ENCODE measurements around the gene NDE1.
A peak's percentile ranks its signal among the peaks of the same experiment; 100 is the strongest.

The NDE1 gene

GRCh38 chr16:15741207-15741871, 91.3 kb downstream of the NDE1 start:
- no peak for DNase-seq

- no peak for DNase-seq
Measured at GRCh38 chr16:15742716-15743115, 92.7 kb downstream of the NDE1 start.

DNA sequence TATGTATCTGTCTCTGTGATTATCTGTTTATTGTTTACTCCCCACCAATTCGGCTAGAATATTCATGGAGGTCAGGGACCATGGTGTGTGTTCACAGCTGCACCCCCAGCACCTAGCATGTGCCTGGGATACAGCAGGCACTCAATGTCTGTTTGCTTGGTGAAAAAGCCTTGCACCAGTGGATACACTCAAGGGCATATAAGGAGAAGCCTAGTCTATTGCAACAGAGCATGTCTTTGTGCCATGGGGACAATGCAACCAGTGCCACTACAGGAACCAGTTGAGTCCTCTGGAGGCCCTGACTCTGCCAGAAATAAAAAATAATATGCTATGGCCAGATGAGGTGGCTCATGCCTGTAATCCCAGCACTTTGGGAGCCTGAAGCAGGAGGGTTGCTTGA, 93.6 kb downstream of the NDE1 start:
- no peak for DNase-seq

DNA sequence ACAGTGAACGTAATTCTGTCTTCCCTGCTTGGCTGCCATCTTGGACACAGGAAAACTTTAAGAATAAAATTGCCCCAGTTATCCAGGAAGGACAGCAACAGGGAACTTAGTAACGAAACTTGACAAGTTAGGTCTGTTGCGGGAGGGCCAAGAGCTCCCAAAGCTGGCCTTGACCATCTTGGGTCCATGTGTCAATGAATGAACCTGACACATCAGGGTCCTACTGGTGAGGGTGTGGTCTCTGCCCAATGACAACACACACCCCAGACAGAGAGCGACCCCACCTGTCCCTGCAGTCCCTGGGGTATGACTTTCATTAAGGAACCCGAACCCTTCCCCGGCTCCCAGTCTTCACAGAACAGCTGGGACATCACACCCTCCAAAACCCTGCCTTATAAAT, 96.3 kb downstream of the NDE1 start:
- no peak for DNase-seq

GRCh38 chr16:15747937-15748336, 97.9 kb downstream of the NDE1 start:
- DNase-seq, result no peak

GRCh38 chr16:15748654-15749053, 98.6 kb downstream of the NDE1 start:
- no peak for DNase-seq

DNA sequence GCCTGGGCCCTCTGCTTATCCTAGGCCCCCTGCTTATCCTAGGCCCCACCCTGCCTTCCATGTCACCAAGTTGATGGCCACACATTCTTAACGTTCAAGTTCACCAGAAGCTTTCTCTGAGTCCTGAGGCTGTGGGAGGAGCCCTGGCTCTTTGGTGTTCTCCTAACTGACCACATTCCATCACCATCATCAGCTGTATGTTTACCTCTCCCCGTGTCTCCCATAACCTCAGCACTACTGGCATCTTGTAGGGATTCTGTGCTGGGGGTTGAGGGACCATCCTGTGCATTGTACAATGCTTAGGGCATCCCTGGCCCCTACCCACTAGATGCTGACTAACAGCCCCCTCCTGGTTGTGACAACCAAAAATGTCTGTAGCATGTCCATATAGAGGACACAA, 99.3 kb downstream of the NDE1 start:
- DNase-seq, result no peak

GRCh38 chr16:15749985-15750384, 99.9 kb downstream of the NDE1 start:
- DNase-seq, result no peak

DNA sequence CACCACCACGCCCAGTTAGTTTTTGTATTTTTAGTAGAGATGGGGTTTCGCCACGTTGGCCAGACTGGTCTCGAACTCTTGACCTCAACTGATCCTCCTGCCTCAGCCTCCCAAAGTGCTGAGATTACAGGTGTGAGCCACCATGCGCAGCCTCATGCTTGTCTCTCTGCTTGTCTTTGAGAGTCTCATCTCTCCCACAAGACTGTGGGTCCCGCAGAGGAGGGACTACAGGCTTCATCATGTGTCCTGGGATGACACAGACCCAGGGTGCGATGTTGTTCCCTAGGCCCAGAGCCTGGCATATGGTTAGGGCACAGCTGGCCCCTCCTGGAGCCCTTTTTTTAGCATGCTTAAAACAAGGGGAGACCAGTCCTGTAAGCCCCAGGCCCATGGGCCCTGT, 101.9 kb downstream of the NDE1 start:
- no peak for DNase-seq

DNA sequence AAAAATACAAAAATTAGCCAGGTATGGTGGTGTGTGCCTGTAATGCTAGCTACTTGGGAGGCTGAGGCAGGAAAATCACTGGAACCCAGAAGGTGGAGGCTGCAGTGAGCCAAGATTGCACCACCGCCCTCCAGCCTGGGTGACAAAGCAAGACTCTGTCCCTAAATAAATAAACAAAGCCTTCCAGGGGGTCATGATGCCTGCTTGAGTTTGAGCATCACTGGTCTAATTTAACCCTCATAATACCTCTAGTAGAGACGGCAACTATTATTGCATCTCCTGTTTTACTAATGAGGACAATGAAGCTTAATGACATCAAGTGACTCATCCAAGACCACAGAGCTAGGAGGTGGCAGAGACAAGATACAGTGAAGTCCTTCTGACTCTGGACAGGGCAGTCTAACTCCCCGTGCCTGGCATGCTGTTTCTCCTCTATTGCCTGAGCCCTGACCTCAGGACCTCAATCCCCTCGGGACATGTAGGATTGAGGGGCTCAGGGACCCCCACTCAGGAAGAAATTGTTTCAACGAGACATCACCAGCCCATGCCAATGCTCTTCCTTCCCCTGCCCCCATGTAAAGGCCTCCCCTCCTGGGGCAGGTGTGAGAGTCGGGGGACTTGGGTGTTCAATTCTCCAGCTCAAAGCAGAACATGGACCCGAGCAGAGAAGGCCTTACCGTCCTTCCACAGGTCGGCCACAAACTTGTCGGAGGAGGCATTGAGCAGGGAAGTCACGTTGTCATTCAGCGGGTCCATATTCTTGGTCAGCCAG, 102.9 kb downstream of the NDE1 start:
- no peak for DNase-seq

- no peak for DNase-seq
Measured at GRCh38 chr16:15754821-15755534, 104.9 kb downstream of the NDE1 start.

DNA sequence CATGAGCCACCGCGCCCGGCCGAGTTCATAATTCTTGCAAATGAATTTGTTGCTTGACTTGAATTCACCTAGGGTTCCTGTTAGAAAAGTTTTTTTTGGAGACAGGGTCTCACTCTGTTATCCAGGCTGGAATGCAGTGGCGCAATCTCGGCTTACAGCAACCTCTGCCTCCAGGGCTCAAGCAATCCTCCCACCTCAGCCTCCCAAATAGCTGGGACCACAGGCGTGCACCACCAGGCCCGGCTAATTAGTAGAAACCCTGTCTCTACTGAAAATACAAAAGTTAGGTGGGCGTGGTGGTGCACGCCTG, 107.0 kb downstream of the NDE1 start:
- DNase-seq, result no peak

DNA sequence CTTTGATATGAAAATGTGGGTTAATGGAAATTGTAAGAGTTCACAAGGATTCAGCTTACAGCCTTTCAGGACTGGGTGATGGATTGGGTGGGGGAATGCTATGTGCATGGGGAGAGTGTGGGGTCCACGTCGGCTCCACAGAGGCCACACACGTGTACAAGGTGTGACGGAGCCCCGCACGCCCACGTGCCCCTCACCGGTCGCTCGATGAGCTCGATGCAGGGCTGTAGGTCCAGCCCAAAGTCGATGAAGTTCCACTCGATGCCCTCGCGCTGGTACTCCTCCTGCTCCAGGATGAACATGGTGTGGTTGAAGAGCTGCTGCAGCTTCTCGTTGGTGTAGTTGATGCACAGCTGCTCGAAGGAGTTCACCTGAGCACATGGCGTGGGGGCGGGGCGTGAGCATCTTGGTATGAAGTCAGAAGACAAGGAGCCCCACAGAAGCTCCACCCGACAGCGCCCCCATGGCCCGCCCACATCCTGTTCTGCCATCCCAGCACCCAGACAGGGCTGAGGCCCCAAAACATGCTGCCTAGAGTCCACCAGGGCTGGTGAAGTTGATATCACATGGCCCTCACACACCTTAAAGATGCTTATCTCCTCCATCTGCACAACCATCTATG, 107.7 kb downstream of the NDE1 start:
- DNase-seq, result no peak

- DNase-seq, result no peak
Measured at GRCh38 chr16:15759070-15759469, 109.0 kb downstream of the NDE1 start.

- no peak for DNase-seq
Measured at GRCh38 chr16:15760129-15760528, 110.1 kb downstream of the NDE1 start.

- DNase-seq, result no peak
Measured at GRCh38 chr16:15764112-15764511, 114.1 kb downstream of the NDE1 start.

DNA sequence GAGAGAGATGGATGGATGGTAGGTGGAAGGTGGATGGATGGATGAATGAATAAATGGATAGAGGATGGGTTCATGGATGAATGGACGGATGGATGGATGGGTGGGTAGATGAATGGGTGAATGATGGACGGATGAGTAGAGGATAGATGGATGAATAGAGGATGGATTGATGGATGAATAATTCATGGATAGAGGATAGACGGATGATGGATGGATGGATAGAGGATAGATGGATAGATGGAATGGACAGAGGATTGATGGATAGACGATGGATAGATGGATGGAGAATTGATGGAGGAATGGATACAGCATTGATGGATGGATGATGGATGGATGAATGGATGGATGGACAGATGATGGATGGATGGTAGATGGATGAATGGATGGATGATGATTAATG, 115.1 kb downstream of the NDE1 start:
- DNase-seq, result no peak

GRCh38 chr16:15765880-15766279, 115.8 kb downstream of the NDE1 start:
- peak; percentile 30 to 49 for DNase-seq

DNA sequence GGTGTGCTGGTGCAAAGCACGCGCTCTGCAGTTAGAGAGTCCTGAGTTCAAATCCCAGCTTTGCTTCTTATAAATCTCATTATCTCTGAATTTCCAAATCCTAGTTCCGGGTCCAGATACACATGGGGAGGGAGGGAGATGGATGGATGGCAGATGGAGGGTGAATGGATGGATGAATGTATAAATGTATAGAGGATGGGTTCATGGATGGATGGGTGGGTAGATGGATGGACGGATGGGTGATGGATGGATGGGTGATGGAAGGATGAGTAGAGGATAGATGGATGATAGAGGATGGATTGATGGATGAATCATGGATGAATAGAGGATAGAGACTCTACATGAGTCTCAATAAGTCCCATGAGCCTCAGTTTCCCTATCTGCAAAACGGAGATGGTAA, 116.9 kb downstream of the NDE1 start:
- DNase-seq, result no peak

DNA sequence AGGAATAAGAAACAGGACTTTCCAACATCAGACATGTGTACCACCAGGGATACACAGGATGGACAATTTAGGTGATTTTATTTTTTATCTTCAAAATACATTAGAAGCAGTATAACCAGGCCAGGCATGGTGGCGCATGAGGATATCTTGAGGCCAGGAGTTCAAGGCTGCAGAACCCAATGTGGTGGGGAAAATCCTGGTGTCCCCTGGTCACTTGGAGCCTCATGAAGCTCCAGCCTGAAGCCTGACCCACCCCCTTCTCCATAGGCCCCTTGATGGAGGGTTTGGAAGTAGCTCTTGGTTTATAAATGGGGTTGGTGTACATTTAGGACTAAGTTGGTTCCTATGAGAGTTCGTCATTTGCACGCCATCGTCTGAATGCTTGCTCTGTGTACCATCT, 118.2 kb downstream of the NDE1 start:
- no peak for DNase-seq

DNA sequence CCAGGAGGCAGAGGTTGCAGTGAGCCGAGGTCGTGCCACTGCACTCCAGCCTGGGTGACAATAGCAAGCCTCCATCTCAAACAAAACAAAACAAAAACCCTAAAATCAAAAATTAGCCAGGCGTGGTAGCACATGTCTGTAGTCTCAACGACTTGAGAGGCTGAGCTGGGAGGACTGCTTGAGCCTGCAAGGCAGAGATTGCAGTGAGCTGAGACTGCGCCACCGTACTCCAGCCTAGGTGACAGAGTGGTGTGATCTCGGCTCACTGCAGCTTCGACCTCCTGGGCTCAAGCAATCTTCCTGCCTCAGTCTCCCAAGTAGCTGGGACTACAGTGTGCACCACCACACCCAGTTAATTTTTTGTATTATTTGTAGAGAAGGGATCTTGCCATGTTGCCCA, 119.2 kb downstream of the NDE1 start:
- DNase-seq, result no peak

DNA sequence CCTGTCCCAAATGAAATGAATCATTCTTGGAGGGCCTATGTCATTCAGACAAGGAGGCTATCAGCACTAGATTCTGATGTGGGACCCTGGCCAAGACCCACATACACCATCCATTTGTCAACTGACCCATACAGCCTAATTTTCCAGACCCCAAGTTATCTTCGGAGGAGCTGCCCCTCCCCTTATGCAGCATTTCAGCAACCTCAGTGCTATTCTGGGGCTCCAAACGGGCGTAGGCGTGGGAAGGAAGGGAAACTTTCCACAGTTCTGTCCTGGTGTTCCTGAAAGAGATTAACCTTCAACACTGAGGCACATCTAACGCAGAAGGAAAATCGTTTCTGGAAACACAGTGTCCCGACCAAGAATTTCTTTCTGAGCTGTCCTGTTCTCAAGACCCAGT, 120.1 kb downstream of the NDE1 start:
- no peak for DNase-seq

- DNase-seq, result no peak
Measured at GRCh38 chr16:15770512-15770911, 120.5 kb downstream of the NDE1 start.

GRCh38 chr16:15771694-15772093, 121.6 kb downstream of the NDE1 start:
- no peak for DNase-seq

Data from NCI-H2081 (cell line).